IPS-NIHi11 (cell line): ENCODE measurements around the gene SNX2.
"Not testable (repeated sequence)": the region's sequence is repeated elsewhere in the genome, so short reads cannot be mapped to it uniquely, and the experiment has no call there.

ENCODE experiments used
- DNase-seq: peaks from one replicate; pipeline ENCODE4 v3.0.0; 2012; ENCODE audit warnings: mixed read lengths, low spot score

Gene SNX2

GRCh38 chr5:122774861-122775549, at the start of gene SNX2:
TSS of gene SNX2 (plus strand) at chr5:122775080. CDS start at chr5:122775104, 24 bp downstream.
- DNase-seq, result peak; percentile 95

- DNase-seq, result no peak
Measured at GRCh38 chr5:122727112-122727541, 47.8 kb upstream of the SNX2 start.

GRCh38 chr5:122730037-122730436, 44.8 kb upstream of the SNX2 start:
- no peak for DNase-seq

- DNase-seq, result no peak
Measured at GRCh38 chr5:122730456-122730855, 44.4 kb upstream of the SNX2 start.

- DNase-seq, result no peak
Measured at GRCh38 chr5:122736086-122736845, 38.6 kb upstream of the SNX2 start.

- DNase-seq, result no peak
Measured at GRCh38 chr5:122738088-122738487, 36.8 kb upstream of the SNX2 start.

- DNase-seq, result no peak
Measured at GRCh38 chr5:122741681-122742080, 33.2 kb upstream of the SNX2 start.

GRCh38 chr5:122743261-122743660, 31.6 kb upstream of the SNX2 start:
- no peak for DNase-seq

GRCh38 chr5:122745597-122745996, 29.3 kb upstream of the SNX2 start:
- no peak for DNase-seq

- DNase-seq, result no peak
Measured at GRCh38 chr5:122749886-122750285, 25.0 kb upstream of the SNX2 start.

GRCh38 chr5:122751293-122751782, 23.5 kb upstream of the SNX2 start:
- peak; percentile 37 for DNase-seq

- no peak for DNase-seq
Measured at GRCh38 chr5:122753500-122753899, 21.4 kb upstream of the SNX2 start.

- no peak for DNase-seq
Measured at GRCh38 chr5:122755783-122756182, 19.1 kb upstream of the SNX2 start.

GRCh38 chr5:122756264-122756911, 18.5 kb upstream of the SNX2 start:
- DNase-seq, result no peak

GRCh38 chr5:122757285-122757684, 17.6 kb upstream of the SNX2 start:
- no peak for DNase-seq

- no peak for DNase-seq
Measured at GRCh38 chr5:122759241-122760070, 15.4 kb upstream of the SNX2 start.

- DNase-seq, result no peak
Measured at GRCh38 chr5:122760236-122760635, 14.6 kb upstream of the SNX2 start.

GRCh38 chr5:122761115-122761514, 13.8 kb upstream of the SNX2 start:
- no peak for DNase-seq

- DNase-seq, result not testable (repeated sequence)
Measured at GRCh38 chr5:122761896-122762295, 13.0 kb upstream of the SNX2 start.

- no peak for DNase-seq
Measured at GRCh38 chr5:122766130-122766529, 8.8 kb upstream of the SNX2 start.

GRCh38 chr5:122770477-122770876, 4.4 kb upstream of the SNX2 start:
- DNase-seq, result no peak

- DNase-seq, result no peak
Measured at GRCh38 chr5:122772446-122772845, 2.4 kb upstream of the SNX2 start.
